Nephron progenitor cell (in vitro differentiated cells): ENCODE measurements around the gene L1CAM.

Experiments
- DNase-seq: peaks from one replicate; pipeline ENCODE4 v3.0.0; 2021
- H3K27ac Mint-ChIP-seq: 2 replicates; pipeline ENCODE4 v1.8.0; 2021; ENCODE audit warnings: mild to moderate bottlenecking, moderate library complexity, mixed read lengths
- H3K27me3 Mint-ChIP-seq: 2 replicates; pipeline ENCODE4 v1.8.0; 2021; ENCODE audit warnings: mild to moderate bottlenecking, low read depth, mixed read lengths; ENCODE audit not compliant: poor library complexity
- H3K36me3 Mint-ChIP-seq: 2 replicates; pipeline ENCODE4 v1.8.0; 2021; ENCODE audit warnings: low read depth, mixed read lengths
- H3K4me1 Mint-ChIP-seq: 2 replicates; pipeline ENCODE4 v1.8.0; 2021; ENCODE audit warnings: mixed read lengths
- H3K4me3 Mint-ChIP-seq: 2 replicates; pipeline ENCODE4 v1.8.0; 2021; ENCODE audit warnings: mild to moderate bottlenecking, moderate library complexity, mixed read lengths
- H3K9me3 Mint-ChIP-seq: 2 replicates; pipeline ENCODE4 v1.8.0; 2021; ENCODE audit warnings: mild to moderate bottlenecking, moderate library complexity, mixed read lengths
- TF ChIP-seq, protein P1 (sequence below): fragments of 200-600 bp; sonication (generic); IDR thresholded peaks from 2 replicates; pipeline ENCODE4 v1.5.0; 2021; ENCODE audit warnings: antibody characterized with exemption

Gene L1CAM

GRCh38 chrX:153932220-153932915 lies 46.4 kb upstream of the L1CAM start:
- H3K4me3 Mint-ChIP-seq = no peak overlapping the region
- H3K27ac Mint-ChIP-seq = no peak overlapping the region

GRCh38 chrX:153931748-153932147 lies 45.8 kb upstream of the L1CAM start:
- TF ChIP-seq, protein P1, sequence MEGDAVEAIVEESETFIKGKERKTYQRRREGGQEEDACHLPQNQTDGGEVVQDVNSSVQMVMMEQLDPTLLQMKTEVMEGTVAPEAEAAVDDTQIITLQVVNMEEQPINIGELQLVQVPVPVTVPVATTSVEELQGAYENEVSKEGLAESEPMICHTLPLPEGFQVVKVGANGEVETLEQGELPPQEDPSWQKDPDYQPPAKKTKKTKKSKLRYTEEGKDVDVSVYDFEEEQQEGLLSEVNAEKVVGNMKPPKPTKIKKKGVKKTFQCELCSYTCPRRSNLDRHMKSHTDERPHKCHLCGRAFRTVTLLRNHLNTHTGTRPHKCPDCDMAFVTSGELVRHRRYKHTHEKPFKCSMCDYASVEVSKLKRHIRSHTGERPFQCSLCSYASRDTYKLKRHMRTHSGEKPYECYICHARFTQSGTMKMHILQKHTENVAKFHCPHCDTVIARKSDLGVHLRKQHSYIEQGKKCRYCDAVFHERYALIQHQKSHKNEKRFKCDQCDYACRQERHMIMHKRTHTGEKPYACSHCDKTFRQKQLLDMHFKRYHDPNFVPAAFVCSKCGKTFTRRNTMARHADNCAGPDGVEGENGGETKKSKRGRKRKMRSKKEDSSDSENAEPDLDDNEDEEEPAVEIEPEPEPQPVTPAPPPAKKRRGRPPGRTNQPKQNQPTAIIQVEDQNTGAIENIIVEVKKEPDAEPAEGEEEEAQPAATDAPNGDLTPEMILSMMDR = no peak
- Mint-ChIP-seq H3K4me3 (no peak overlapping the region), H3K27ac (no peak overlapping the region), H3K27me3 (no peaks in the 10 kb centered on the region), H3K9me3 (peaks cover 55% of the 10 kb centered on the region), H3K36me3 (peaks cover 18% of the 10 kb centered on the region), H3K4me1 (peaks cover 23% of the 10 kb centered on the region)
- DNase-seq = no peak

More at GRCh38 chrX:153932220-153932915, 46.4 kb upstream of the L1CAM start:
- DNase-seq = no peak
- peaks cover 23% of the 10 kb centered on the region for H3K4me1 Mint-ChIP-seq
- TF ChIP-seq, protein P1 = no peak
- peaks cover 2% of the 10 kb centered on the region for H3K27me3 Mint-ChIP-seq
- peaks cover 50% of the 10 kb centered on the region for H3K9me3 Mint-ChIP-seq
- H3K36me3 Mint-ChIP-seq = peaks cover 18% of the 10 kb centered on the region

DNA sequence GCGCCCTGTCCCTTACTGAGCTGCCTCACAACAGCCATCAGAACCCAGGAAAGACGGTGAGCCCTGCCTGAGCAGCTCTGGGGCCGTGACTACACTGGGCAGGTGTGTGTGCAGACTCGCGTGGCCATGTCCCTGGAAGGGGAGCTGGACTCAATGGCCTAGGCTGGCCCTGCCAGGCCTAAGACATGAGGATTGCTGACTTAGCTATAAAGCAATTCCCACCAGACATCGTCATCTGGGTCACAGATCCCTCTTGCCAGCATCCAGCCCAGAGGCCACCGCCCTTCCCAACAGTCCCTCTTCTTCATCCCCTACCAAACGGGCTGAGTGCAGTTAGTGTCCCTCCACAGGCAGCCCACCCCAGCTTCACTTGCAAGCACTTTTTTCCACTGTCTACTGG lies 45.2 kb upstream of the L1CAM start:
- H3K27me3 Mint-ChIP-seq = peaks cover 3% of the 10 kb centered on the region
- no peak for DNase-seq
- H3K36me3 Mint-ChIP-seq = peaks cover 18% of the 10 kb centered on the region
- H3K9me3 Mint-ChIP-seq = peaks cover 51% of the 10 kb centered on the region
- H3K4me3 Mint-ChIP-seq = no peak overlapping the region
- TF ChIP-seq, protein P1 = no peak
- H3K27ac Mint-ChIP-seq = peak overlapping the region; percentile 91
- H3K4me1 Mint-ChIP-seq = peaks cover 19% of the 10 kb centered on the region

GRCh38 chrX:153930011-153930910 lies 44.3 kb upstream of the L1CAM start:
- peaks cover 24% of the 10 kb centered on the region for H3K4me1 Mint-ChIP-seq
- H3K4me3 Mint-ChIP-seq = no peak overlapping the region
- peaks cover 18% of the 10 kb centered on the region for H3K36me3 Mint-ChIP-seq
- TF ChIP-seq, protein P1 = no peak
- H3K9me3 Mint-ChIP-seq = peaks cover 51% of the 10 kb centered on the region
- no peak for DNase-seq
- H3K27ac Mint-ChIP-seq = no peak overlapping the region
- H3K27me3 Mint-ChIP-seq = peaks cover 3% of the 10 kb centered on the region

- TF ChIP-seq, protein P1 = no peak
- Mint-ChIP-seq H3K9me3 (peaks cover 58% of the 10 kb centered on the region), H3K36me3 (peaks cover 18% of the 10 kb centered on the region), H3K4me1 (peaks cover 30% of the 10 kb centered on the region), H3K27ac (no peak overlapping the region), H3K4me3 (no peak overlapping the region), H3K27me3 (peaks cover 3% of the 10 kb centered on the region)
- DNase-seq = no peak
Measured at GRCh38 chrX:153929576-153929975, 43.6 kb upstream of the L1CAM start.
